GM23338 (cell line): ENCODE results near the gene LCN10.

Source experiments
- CREB1 ChIP-seq: fragments of 250-450 bp; sonication (Bioruptor Pico); IDR thresholded peaks from 2 replicates; pipeline ENCODE4 v1.5.0; 2020; ENCODE audit warnings: low read depth, mild to moderate bottlenecking, moderate library complexity
- EZH2 ChIP-seq: fragments of 200-600 bp; sonication (generic); IDR thresholded peaks from one replicate; pipeline ENCODE4 v1.8.0; 2017; ENCODE audit warnings: antibody characterized with exemption, mild to moderate bottlenecking, low read depth; ENCODE audit not compliant: unreplicated experiment
- EZH2phosphoT487 ChIP-seq: fragments of 200-600 bp; sonication (generic); IDR thresholded peaks from one replicate; pipeline ENCODE4 v1.8.1; 2018; ENCODE audit warnings: antibody characterized with exemption; ENCODE audit not compliant: unreplicated experiment
- JUNB ChIP-seq: IDR thresholded peaks from one replicate; pipeline ENCODE4 v1.6.1; 2016; ENCODE audit warnings: antibody characterized with exemption; ENCODE audit not compliant: unreplicated experiment
- POLR2AphosphoS5 ChIP-seq: IDR thresholded peaks from 2 replicates; pipeline ENCODE4 v1.6.1; 2016; ENCODE audit warnings: antibody characterized with exemption, low read depth
- REST ChIP-seq: IDR thresholded peaks from one replicate; pipeline ENCODE4 v1.6.1; 2018; ENCODE audit warnings: antibody characterized with exemption; ENCODE audit not compliant: unreplicated experiment
- TF ChIP-seq, protein P1 (sequence below), 2 experiments: fragments of 200-600 bp in 1 of 2; sonication (generic) in 1 of 2; conservative IDR thresholded peaks; 2 replicates each; pipeline versions ENCODE4 v1.5.1 to v1.6.1; 2016 to 2017; ENCODE audit warnings: antibody characterized with exemption in 2 of 2, low read depth in 2 of 2, mild to moderate bottlenecking in 2 of 2, moderate library complexity in 1 of 2

- TF ChIP-seq POLR2AphosphoS5 (no peak), EZH2 (no peak), EZH2phosphoT487 (no peak), CREB1 (no peak), JUNB (no peak), REST (no peak)
- TF ChIP-seq, protein P1, sequence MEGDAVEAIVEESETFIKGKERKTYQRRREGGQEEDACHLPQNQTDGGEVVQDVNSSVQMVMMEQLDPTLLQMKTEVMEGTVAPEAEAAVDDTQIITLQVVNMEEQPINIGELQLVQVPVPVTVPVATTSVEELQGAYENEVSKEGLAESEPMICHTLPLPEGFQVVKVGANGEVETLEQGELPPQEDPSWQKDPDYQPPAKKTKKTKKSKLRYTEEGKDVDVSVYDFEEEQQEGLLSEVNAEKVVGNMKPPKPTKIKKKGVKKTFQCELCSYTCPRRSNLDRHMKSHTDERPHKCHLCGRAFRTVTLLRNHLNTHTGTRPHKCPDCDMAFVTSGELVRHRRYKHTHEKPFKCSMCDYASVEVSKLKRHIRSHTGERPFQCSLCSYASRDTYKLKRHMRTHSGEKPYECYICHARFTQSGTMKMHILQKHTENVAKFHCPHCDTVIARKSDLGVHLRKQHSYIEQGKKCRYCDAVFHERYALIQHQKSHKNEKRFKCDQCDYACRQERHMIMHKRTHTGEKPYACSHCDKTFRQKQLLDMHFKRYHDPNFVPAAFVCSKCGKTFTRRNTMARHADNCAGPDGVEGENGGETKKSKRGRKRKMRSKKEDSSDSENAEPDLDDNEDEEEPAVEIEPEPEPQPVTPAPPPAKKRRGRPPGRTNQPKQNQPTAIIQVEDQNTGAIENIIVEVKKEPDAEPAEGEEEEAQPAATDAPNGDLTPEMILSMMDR (conservative IDR thresholded peaks at IDR 0.05; ENCODE audit: low read depth in 2 of 2), result no peak
Measured at GRCh38 chr9:136743639-136744211, 985 bp upstream of the LCN10 start.
